TTC549 (cell line): ENCODE results near the gene ACSBG1.

Experiments used
- FAIRE-seq: peaks from 2 replicates; lab custom pipeline; 2012; peaks lifted over from hg19 to GRCh38; lab: Jason Lieb, UNC

ACSBG1 gene

GRCh38 chr15:78222745-78223395 lies 11.5 kb downstream of the ACSBG1 start:
- no peak for FAIRE-seq

GRCh38 chr15:78220713-78221112 lies 13.7 kb downstream of the ACSBG1 start:
- FAIRE-seq, result no peak

DNA sequence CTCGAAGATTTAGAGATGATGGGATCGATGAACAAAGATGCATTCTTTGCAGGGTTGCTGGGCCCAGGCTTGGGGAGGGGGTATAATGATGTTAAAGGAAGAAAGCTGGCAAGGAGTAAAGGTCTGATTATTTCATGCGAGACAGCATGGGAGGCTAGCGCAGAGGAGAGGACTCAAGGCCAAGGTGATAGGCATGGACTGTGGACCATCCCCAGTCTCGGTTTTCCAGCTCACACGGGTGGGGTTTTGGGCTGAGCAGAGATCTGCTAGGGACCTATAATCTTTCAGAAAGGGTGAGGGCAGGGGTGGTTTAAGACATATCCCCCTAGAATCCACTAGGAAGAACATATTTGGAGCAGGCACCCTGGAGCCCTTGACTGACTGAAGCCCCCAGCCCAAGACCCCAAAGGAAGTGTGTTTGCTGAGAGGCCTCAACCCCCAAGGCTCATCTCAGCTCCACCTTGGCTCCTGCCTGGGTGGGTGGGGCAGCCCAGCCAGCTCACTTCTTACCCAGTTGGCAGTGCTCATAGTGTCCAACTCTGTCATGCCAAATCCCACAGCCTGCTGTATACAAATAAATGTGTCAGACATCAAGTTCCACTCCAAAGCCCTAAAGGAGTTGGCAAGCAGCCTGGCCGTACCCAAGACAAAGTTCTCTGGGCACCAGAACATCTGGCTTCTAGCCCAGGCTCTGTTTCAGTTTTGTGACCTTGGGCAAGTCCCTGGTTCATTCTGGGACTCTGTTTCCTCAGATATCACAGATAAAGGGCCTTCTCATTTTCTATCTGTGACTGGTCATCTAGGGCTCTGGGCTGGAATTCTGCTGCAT lies 17.9 kb downstream of the ACSBG1 start:
- FAIRE-seq, result no peak

DNA sequence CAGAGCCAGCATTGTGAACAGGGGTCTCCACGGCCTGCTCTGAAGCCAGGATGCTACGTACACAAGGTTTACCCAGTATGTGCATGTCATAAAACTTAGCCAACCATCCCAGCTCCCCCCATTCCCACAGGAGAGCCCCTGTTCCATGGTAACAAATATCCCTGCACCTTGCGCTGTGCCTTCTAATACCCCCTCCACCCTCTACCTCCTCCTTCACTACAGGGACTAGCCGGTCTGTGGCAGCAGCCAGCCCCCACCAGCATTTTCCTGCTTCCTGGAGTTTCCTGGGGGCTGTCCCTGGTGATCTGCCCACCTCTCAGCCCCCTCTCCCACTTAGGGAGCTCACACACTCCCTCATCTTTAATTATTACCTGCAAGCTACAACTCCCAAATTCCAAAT lies 20.4 kb downstream of the ACSBG1 start:
- FAIRE-seq, result no peak

DNA sequence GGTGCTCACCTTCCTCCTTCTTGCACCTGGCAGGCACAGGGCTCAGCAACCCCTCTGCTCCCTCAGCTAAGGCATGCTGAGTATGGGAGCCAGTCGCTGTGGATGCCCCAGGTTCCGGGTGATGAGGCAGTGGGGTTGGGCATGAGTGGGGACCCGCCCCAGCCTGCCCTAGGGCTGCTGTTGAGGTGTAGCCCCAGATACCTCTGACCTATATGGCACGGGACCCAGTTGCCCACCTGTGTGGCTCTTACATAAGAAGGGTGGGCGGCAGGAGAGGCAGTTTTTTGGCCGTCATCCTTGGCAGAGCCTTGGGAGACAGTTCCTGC lies 21.0 kb downstream of the ACSBG1 start:
- no peak for FAIRE-seq

GRCh38 chr15:78212546-78213424 lies 21.6 kb downstream of the ACSBG1 start:
- FAIRE-seq, result no peak

DNA sequence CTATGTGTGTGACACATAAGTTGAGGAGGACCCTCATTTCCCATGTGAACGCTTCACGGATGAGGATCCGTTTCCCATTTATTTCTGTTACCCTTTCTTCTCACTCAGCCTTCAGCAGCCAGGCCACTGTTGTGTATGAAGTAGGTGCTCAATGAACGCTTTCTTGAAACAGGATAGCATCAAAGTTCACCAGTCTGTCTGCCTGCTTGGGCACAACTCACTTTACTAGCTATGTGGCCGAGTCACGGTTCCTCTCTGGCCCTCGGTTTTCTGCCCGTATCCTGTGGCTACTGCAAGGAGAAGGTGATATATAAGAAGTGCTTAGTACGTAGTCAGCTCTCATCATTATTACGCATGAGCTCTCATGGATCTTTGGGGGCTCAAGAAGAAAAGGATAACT lies 22.4 kb downstream of the ACSBG1 start:
- no peak for FAIRE-seq

- no peak for FAIRE-seq
Measured at GRCh38 chr15:78211189-78211921, 23.0 kb downstream of the ACSBG1 start.

DNA sequence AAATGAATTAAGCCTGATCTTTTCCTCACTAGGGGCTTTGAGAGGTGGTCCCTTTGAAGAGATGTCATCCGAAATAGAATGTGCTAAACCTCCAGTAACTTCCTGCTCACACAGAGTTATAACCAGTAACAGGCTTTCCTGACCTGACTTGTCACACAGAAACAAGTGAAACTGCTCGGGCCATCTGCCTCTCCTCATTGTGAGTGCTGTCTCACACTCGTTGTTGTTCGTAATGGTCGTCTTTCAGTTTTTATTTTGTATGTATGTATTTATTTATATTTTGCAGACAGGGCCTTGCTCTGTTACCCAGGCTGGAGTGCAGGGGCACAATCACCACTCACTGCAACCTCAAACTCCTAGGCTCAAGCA lies 24.0 kb downstream of the ACSBG1 start:
- FAIRE-seq, result no peak

DNA sequence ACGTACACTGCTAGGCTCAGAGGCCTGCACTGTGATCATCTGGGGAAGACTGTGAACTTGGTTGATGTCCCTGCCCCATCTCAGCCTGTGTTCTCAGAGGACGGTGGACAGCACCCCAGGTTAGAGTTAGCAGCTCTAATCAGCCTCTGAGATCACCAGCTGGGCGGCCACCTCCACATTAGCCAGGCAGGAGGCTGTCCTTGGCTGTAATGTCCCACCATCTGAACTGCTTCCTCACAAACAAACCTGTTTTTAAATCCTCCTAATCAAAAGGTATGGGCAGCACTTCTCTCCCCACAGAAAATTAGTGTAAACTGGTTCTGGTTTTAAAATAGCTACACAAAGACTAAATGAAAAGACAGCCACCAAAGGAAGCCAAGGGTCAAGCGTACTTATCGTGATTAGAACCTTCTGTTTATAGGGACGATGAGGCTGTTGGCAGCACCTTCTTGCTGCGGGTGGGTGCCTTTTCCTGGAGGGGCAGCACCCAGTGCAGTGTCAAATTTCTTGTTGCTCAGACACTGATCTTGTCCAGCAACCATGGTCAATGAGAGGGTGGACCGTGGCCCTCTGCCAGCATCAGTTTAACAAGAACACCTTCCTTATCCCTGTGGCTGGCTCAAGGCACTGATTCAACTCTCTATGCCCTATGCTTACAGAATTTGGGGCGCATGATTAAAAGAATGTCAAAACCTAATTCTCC lies 24.6 kb downstream of the ACSBG1 start:
- no peak for FAIRE-seq

DNA sequence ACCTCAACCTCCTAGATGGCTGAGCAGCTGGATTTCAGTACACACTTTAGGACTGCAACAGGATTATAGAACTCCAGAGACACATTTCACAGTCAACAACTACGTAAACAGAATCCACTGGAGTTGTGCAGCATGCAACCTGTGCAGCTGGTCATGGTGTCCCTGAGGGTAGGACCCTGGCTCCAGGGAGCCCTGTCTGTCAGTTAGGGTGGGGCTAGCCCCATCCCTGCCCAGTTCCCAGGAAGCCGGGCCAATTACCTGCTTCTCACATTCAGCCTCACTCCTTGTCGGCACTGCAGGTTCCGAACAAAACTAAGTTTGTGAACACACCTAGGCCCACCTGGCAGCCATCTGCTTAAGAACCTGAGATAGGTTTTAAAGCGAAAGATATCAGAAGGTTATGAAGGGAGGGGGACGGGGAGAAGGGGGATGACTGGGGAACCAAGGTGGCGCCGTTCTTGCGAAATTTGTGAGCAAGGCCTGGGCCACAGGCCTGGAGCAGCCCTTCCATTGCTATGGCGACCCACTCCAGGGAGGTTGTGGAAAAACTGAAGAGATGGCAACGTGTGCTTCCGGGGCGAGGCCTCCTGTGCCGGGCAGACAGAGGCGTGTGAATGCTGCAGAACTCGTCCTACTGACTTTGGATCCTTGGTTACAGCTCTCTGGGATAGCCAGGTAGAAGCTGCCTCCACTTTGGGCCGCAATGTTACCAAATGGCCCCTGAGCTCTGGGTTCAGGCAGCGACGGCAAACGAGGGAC lies 25.3 kb downstream of the ACSBG1 start:
- no peak for FAIRE-seq

- no peak for FAIRE-seq
Measured at GRCh38 chr15:78208341-78208844, 26.0 kb downstream of the ACSBG1 start.

DNA sequence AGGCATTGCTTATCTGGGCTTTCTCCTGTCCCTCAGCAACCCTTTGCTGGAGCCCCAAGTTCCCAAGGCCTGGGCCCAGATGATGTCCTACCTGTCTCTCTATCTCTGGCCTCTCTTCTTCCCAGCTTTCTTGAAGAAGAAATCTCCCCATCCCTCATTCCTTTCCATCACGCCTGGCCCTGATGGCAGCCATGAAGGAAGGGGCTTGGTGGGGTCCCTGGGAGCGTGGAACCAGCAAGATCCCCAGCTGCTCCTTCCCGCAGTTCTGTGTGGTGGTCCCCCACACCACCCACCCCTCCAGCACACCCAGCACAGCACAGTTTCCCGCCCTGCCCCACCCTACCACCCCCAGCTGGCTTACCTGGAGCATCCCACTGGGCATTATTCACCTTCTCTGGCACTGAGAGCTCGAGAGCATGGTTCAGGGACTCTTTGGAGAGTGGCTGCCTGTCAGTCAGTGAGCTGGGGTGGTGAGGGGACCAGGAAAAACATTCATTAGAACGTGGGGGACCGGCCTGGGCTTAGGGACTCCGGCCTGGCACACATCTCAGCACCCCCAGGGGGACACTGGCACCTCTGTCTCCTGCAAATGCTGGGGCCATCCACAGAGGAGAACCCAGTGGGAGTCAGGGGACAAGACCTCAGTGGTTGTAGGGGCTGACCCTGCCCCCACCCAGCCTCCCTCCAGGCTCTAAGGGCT lies 26.6 kb downstream of the ACSBG1 start:
- FAIRE-seq, result no peak

- FAIRE-seq, result no peak
Measured at GRCh38 chr15:78207110-78207458, 27.3 kb downstream of the ACSBG1 start.

DNA sequence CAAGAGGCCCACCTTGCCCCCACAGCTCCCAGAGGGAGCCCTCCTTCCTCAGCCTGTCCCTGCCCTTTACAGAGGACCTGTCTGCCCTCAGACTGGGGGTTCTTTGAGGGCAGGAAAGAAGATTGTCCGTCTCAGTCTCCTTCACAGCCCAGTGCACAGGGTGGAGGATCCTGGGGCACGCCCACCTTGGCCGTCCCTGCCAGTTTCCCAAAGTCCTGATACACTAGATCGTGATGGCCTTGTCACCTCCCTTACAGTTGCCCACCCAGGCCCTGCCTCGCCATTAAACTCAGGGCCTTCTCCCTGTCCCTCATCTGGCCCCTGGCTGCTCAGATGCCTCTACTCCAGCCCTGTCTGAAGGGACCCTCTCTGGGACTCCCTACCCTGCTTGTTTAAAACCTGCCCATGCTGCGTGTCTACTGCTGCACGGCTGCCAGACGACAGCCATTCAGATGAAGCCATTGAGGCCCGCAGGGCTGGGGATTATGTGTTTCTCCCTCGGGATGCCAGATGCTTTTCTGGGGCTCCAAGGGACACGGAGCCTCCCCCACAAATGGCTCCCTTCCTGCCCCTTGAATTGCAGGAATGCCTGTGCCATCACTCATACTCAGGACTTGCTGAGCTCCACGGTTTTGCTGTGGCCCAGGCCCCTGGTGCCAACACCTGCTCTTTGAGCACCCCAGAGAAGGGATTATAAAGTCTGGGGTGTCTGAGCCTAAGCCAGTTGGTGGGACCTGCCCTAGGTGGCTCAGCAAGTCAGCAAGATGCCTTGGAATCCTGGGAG lies 27.8 kb downstream of the ACSBG1 start:
- FAIRE-seq, result no peak

GRCh38 chr15:78205856-78206255 lies 28.5 kb downstream of the ACSBG1 start:
- no peak for FAIRE-seq

DNA sequence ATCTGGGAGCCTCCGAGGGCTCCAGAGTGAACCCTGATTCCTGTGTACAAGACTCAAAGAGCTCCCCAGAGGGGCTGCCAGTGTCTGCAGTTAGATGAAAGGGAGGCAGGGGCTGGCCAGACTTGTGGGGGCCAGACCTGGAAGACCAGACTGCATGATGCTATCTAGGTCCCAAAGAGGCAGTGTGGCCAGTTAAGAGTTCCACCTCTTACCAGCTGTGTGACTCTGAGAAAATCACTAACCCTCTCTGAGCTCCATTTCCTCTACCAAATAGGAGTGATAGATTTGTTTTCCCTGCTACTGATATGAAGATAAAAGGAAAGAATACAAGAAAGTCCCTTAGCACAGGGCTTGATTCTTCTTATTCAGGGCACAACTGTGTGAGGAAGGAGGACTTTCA lies 29.0 kb downstream of the ACSBG1 start:
- FAIRE-seq, result no peak

DNA sequence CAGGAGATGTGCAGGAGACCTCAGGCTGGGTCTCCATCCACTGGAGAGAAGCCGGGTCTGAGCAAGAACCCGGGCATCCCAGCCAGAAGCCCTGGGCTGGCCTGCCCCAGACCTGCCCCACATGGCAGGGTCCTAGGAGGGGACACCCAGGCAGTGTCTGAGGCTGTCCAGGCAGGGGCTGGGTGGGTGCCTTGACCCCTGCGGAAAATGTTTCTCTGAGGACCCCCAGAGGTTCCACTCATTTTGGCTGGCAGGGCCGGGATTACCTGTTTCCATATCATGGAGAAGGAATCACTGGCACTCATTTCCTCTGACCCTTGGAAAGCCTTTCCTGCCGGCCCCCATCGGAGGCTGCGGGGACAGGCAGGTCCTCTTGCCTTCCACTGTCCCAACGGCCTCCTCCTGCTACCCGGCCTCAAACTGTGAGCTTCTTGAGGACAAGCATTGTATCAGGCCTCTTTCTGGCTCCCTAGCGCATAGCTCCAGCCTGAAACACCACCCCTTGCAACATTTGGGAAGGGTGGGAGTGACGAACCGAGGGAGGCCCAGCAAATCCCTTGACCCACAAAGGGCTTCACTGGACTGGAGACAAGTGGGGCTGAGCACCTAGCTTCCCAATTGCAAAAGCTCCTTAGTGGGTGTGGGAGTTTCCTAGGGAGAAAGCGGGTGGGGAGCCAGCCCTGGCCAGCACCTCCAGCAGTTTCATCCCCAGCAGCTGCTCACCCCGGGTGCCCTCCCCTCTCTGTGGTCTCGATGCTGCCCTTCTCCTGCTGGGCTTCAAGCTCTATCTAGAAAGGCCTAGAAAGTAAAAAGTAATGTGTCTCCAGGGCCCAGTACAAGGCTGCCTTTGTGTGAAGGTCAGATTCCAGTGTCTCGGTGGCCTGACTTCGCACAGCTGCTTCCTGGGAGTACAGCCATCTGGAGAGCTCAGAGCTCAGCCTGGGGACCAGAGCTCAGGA lies 29.7 kb downstream of the ACSBG1 start:
- FAIRE-seq, result no peak
